Vagina (tissue), 2 donors: ENCODE measurements around the gene CCDC110.

Experiments
- POLR2A ChIP-seq, 2 donors: fragments of 450-650 bp; IDR thresholded peaks; one replicate each; pipeline ENCODE4 v1.6.1; 2017; ENCODE audit warnings: antibody characterized with exemption in 2 of 2, mild to moderate bottlenecking in 2 of 2, moderate library complexity in 2 of 2
- TF ChIP-seq, protein P1 (sequence below), 3 experiments: fragments of 450-650 bp in 2 of 3; fragments of 200-600 bp in 1 of 3; sonication (generic) in 1 of 3; IDR thresholded peaks; one replicate each; pipeline ENCODE4 v1.5.1; 2017 to 2019; ENCODE audit warnings: antibody characterized with exemption in 3 of 3, mild to moderate bottlenecking in 2 of 3, moderate library complexity in 2 of 3

DNA sequence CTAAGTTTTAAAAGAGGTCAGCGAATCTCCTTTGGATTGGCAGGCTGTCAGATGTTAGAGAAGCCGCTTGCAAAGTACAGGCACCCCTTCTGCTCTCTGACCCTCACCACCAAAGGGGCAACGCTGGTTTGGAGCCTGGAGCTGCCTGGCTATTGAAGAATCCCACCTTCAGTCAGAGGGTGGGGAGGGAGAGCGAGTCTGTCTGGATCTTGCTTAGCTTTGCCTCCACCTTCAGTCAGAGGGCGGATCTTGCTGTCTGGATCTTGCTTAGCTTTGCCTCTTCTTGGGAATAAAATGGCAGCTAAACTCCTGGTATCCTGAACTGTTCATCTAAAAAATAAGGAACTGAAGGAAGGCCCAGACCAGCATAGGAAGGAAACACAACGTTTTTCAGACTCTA lies 7.3 kb downstream of the CCDC110 start:
- TF ChIP-seq, protein P1, sequence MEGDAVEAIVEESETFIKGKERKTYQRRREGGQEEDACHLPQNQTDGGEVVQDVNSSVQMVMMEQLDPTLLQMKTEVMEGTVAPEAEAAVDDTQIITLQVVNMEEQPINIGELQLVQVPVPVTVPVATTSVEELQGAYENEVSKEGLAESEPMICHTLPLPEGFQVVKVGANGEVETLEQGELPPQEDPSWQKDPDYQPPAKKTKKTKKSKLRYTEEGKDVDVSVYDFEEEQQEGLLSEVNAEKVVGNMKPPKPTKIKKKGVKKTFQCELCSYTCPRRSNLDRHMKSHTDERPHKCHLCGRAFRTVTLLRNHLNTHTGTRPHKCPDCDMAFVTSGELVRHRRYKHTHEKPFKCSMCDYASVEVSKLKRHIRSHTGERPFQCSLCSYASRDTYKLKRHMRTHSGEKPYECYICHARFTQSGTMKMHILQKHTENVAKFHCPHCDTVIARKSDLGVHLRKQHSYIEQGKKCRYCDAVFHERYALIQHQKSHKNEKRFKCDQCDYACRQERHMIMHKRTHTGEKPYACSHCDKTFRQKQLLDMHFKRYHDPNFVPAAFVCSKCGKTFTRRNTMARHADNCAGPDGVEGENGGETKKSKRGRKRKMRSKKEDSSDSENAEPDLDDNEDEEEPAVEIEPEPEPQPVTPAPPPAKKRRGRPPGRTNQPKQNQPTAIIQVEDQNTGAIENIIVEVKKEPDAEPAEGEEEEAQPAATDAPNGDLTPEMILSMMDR (IDR thresholded peaks at IDR 0.05) = no peak
- TF ChIP-seq POLR2A (IDR thresholded peaks at IDR 0.05) = no peak
